C4-2B (cell line): ENCODE measurements around the gene ZBTB7A.

Experiments
- ZFX ChIP-seq: fragments of 450-650 bp; IDR thresholded peaks from 2 replicates; pipeline ENCODE4 v1.6.1; 2017
- TF ChIP-seq, protein P1 (sequence below): fragments of 450-650 bp; conservative IDR thresholded peaks from 2 replicates; pipeline ENCODE4 v1.5.1; 2017; ENCODE audit warnings: mild to moderate bottlenecking

DNA sequence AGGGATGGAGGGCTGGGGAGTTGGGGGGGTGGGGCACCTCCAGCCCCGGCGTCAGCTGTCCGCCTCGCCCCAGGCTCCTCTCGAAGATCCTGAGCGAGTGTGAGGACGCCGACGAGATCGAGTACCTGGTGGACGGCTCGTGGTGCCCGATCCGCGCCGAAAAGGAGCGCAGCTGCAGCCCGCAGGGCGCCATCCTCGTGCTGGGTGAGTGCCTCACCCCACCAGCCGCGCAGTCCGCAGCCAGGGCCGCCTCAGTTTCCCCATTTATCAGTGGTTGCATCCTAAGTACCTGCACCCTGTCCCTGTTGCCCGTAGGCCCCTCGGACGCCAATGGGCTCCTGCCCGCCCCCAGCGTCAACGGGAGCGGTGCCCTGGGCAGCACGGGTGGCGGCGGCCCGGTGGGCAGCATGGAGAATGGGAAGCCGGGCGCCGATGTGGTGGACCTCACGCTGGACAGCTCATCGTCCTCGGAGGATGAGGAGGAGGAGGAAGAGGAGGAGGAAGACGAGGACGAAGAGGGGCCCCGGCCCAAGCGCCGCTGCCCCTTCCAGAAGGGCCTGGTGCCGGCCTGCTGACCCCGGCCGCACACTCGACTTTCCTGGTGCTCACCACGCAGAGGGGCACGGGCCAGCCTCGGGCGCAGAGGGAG is 29.3 kb downstream of the ZBTB7A start:
- TF ChIP-seq, protein P1, sequence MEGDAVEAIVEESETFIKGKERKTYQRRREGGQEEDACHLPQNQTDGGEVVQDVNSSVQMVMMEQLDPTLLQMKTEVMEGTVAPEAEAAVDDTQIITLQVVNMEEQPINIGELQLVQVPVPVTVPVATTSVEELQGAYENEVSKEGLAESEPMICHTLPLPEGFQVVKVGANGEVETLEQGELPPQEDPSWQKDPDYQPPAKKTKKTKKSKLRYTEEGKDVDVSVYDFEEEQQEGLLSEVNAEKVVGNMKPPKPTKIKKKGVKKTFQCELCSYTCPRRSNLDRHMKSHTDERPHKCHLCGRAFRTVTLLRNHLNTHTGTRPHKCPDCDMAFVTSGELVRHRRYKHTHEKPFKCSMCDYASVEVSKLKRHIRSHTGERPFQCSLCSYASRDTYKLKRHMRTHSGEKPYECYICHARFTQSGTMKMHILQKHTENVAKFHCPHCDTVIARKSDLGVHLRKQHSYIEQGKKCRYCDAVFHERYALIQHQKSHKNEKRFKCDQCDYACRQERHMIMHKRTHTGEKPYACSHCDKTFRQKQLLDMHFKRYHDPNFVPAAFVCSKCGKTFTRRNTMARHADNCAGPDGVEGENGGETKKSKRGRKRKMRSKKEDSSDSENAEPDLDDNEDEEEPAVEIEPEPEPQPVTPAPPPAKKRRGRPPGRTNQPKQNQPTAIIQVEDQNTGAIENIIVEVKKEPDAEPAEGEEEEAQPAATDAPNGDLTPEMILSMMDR = no peak
- TF ChIP-seq ZFX = no peak
